ENCODE measurements around the gene IFNAR2.

GRCh38 chr21:33199516-33200217 lies 30.1 kb upstream of the IFNAR2 start:
- TF ChIP-seq CTCF (IDR thresholded peaks at IDR 0.05; ENCODE audit: poor library complexity, severe bottlenecking), result peak; percentile 97
- TF ChIP-seq MXI1 (conservative IDR thresholded peaks at IDR 0.05; ENCODE audit: poor library complexity, severe bottlenecking), result no peak

Measured in neural cell (in vitro differentiated cells).